Measurements from ENCODE around the gene PLIN4.
"Not testable (repeated sequence)": the region's sequence is repeated elsewhere in the genome, so short reads cannot be mapped to it uniquely, and the experiment has no call there.

- not testable (repeated sequence) for TF ChIP-seq CTCF, POLR2A (IDR thresholded peaks at IDR 0.05)
These were observed 45.3 kb upstream of the PLIN4 start for GRCh38 chr19:4563562-4563961.
